ENCODE results near the gene ZBTB20. TPM values are rescaled to one million over a fixed set of nuclear protein-coding genes. Genes with fewer than 3 reads are reported as not detected.
A peak's percentile ranks its signal among the peaks of the same experiment; 100 is the strongest.

ZBTB20 gene
- polyA plus RNA-seq, 4 donors = 0.27 to 2.2 (median 1.3) TPM

- FAIRE-seq = no peak
- H3K27me3 ChIP-seq (ENCODE audit: control insufficient read depth in 3 of 3, insufficient read depth in 3 of 3, low read length in 3 of 3) = no peaks in the 10 kb centered on the region
- H3K27ac ChIP-seq (ENCODE audit: low read depth in 1 of 3, low read length in 2 of 3) = no peak overlapping the region
- H3K4me3 ChIP-seq (ENCODE audit: low read depth in 1 of 3, low read length in 3 of 3) = no peak overlapping the region
- peaks cover 0 to 3% (median 0%) of the 10 kb centered on the region in 3 donors for H3K36me3 ChIP-seq (ENCODE audit: control insufficient read depth in 3 of 3, insufficient read depth in 2 of 3, low read depth in 1 of 3, low read length in 3 of 3)
- WGBS, 3 donors = 78 to 92% (median 91%) methylated on average over 4 of the region's 4 CpGs
- no peak for DNase-seq
- no peaks in the 10 kb centered on the region for H3K9me3 ChIP-seq (ENCODE audit: control insufficient read depth in 2 of 2, insufficient read depth in 1 of 2, low read depth in 1 of 2, low read length in 1 of 2)
- H3K4me1 ChIP-seq (ENCODE audit: control insufficient read depth in 3 of 3, insufficient read depth in 2 of 3, low read depth in 1 of 3, low read length in 2 of 3) = peaks cover 0 to 4% (median 0%) of the 10 kb centered on the region in 3 donors
Observed at GRCh38 chr3:114319453-114319852, 827.6 kb downstream of the ZBTB20 start.

- 81 to 93% (median 91%) methylated on average over 5 of the region's 5 CpGs for WGBS, 3 donors
- Histone ChIP-seq H3K4me1 (ENCODE audit: control insufficient read depth in 3 of 3, insufficient read depth in 2 of 3, low read depth in 1 of 3, low read length in 2 of 3) (no peaks in the 10 kb centered on the region), H3K27me3 (ENCODE audit: control insufficient read depth in 3 of 3, insufficient read depth in 3 of 3, low read length in 3 of 3) (no peaks in the 10 kb centered on the region), H3K9me3 (ENCODE audit: control insufficient read depth in 2 of 2, insufficient read depth in 1 of 2, low read depth in 1 of 2, low read length in 1 of 2) (no peaks in the 10 kb centered on the region), H3K27ac (ENCODE audit: low read depth in 1 of 3, low read length in 2 of 3) (no peak overlapping the region), H3K36me3 (ENCODE audit: control insufficient read depth in 3 of 3, insufficient read depth in 2 of 3, low read depth in 1 of 3, low read length in 3 of 3) (peaks cover 0 to 3% (median 0%) of the 10 kb centered on the region in 3 donors), H3K4me3 (ENCODE audit: low read depth in 1 of 3, low read length in 3 of 3) (no peak overlapping the region)
- FAIRE-seq (no peak), DNase-seq (no peak)
Observed at GRCh38 chr3:114318295-114318694, 828.8 kb downstream of the ZBTB20 start.

- Histone ChIP-seq H3K36me3 (ENCODE audit: control insufficient read depth in 3 of 3, insufficient read depth in 2 of 3, low read depth in 1 of 3, low read length in 3 of 3) (peaks cover 0 to 3% (median 0%) of the 10 kb centered on the region in 3 donors), H3K27ac (ENCODE audit: low read depth in 1 of 3, low read length in 2 of 3) (no peak overlapping the region), H3K27me3 (ENCODE audit: control insufficient read depth in 3 of 3, insufficient read depth in 3 of 3, low read length in 3 of 3) (no peaks in the 10 kb centered on the region), H3K4me3 (ENCODE audit: low read depth in 1 of 3, low read length in 3 of 3) (no peak overlapping the region), H3K9me3 (ENCODE audit: control insufficient read depth in 2 of 2, insufficient read depth in 1 of 2, low read depth in 1 of 2, low read length in 1 of 2) (no peaks in the 10 kb centered on the region), H3K4me1 (ENCODE audit: control insufficient read depth in 3 of 3, insufficient read depth in 2 of 3, low read depth in 1 of 3, low read length in 2 of 3) (no peaks in the 10 kb centered on the region)
- WGBS, 3 donors = 82 to 91% (median 87%) methylated on average over 2 of the region's 2 CpGs
- DNase-seq = no peak
- FAIRE-seq = no peak
Observed at GRCh38 chr3:114314282-114314681, 832.8 kb downstream of the ZBTB20 start.

GRCh38 chr3:114313426-114313825 lies 833.7 kb downstream of the ZBTB20 start:
- H3K4me3 ChIP-seq (ENCODE audit: low read depth in 1 of 3, low read length in 3 of 3) = no peak overlapping the region
- no peaks in the 10 kb centered on the region for H3K4me1 ChIP-seq (ENCODE audit: control insufficient read depth in 3 of 3, insufficient read depth in 2 of 3, low read depth in 1 of 3, low read length in 2 of 3)
- WGBS, 3 donors = 85 to 93% (median 87%) methylated on average over 2 of the region's 2 CpGs
- no peaks in the 10 kb centered on the region for H3K9me3 ChIP-seq (ENCODE audit: control insufficient read depth in 2 of 2, insufficient read depth in 1 of 2, low read depth in 1 of 2, low read length in 1 of 2)
- no peak for FAIRE-seq
- no peaks in the 10 kb centered on the region for H3K27me3 ChIP-seq (ENCODE audit: control insufficient read depth in 3 of 3, insufficient read depth in 3 of 3, low read length in 3 of 3)
- H3K27ac ChIP-seq (ENCODE audit: low read depth in 1 of 3, low read length in 2 of 3) = no peak overlapping the region
- peaks cover 0 to 3% (median 0%) of the 10 kb centered on the region in 3 donors for H3K36me3 ChIP-seq (ENCODE audit: control insufficient read depth in 3 of 3, insufficient read depth in 2 of 3, low read depth in 1 of 3, low read length in 3 of 3)
- no peak for DNase-seq

- FAIRE-seq (no peak), DNase-seq (no peak)
- H3K36me3 ChIP-seq (ENCODE audit: control insufficient read depth in 3 of 3, insufficient read depth in 2 of 3, low read depth in 1 of 3, low read length in 3 of 3) = no peaks in the 10 kb centered on the region
- H3K27me3 ChIP-seq (ENCODE audit: control insufficient read depth in 3 of 3, insufficient read depth in 3 of 3, low read length in 3 of 3) = no peaks in the 10 kb centered on the region
- H3K27ac ChIP-seq (ENCODE audit: low read depth in 1 of 3, low read length in 2 of 3) = no peak overlapping the region
- 52 to 72% (median 66%) methylated on average over 2 of the region's 2 CpGs for WGBS, 3 donors
- H3K9me3 ChIP-seq (ENCODE audit: control insufficient read depth in 2 of 2, insufficient read depth in 1 of 2, low read depth in 1 of 2, low read length in 1 of 2) = no peaks in the 10 kb centered on the region
- H3K4me3 ChIP-seq (ENCODE audit: low read depth in 1 of 3, low read length in 3 of 3) = no peak overlapping the region
- H3K4me1 ChIP-seq (ENCODE audit: control insufficient read depth in 3 of 3, insufficient read depth in 2 of 3, low read depth in 1 of 3, low read length in 2 of 3) = no peaks in the 10 kb centered on the region
Observed at GRCh38 chr3:114310695-114311094, 836.4 kb downstream of the ZBTB20 start.

GRCh38 chr3:114308830-114309229 lies 838.3 kb downstream of the ZBTB20 start:
- Histone ChIP-seq H3K27ac (ENCODE audit: low read depth in 1 of 3, low read length in 2 of 3) (no peak overlapping the region), H3K36me3 (ENCODE audit: control insufficient read depth in 3 of 3, insufficient read depth in 2 of 3, low read depth in 1 of 3, low read length in 3 of 3) (no peaks in the 10 kb centered on the region), H3K4me1 (ENCODE audit: control insufficient read depth in 3 of 3, insufficient read depth in 2 of 3, low read depth in 1 of 3, low read length in 2 of 3) (no peaks in the 10 kb centered on the region), H3K4me3 (ENCODE audit: low read depth in 1 of 3, low read length in 3 of 3) (no peak overlapping the region), H3K9me3 (ENCODE audit: control insufficient read depth in 2 of 2, insufficient read depth in 1 of 2, low read depth in 1 of 2, low read length in 1 of 2) (no peaks in the 10 kb centered on the region), H3K27me3 (ENCODE audit: control insufficient read depth in 3 of 3, insufficient read depth in 3 of 3, low read length in 3 of 3) (no peaks in the 10 kb centered on the region)
- FAIRE-seq = no peak
- DNase-seq = no peak
- WGBS, 3 donors = 60 to 75% (median 69%) methylated on average over 5 of the region's 5 CpGs

- no peak for DNase-seq
- no peak for FAIRE-seq
- Histone ChIP-seq H3K4me3 (ENCODE audit: low read depth in 1 of 3, low read length in 3 of 3) (no peak overlapping the region), H3K27me3 (ENCODE audit: control insufficient read depth in 3 of 3, insufficient read depth in 3 of 3, low read length in 3 of 3) (no peaks in the 10 kb centered on the region), H3K36me3 (ENCODE audit: control insufficient read depth in 3 of 3, insufficient read depth in 2 of 3, low read depth in 1 of 3, low read length in 3 of 3) (no peaks in the 10 kb centered on the region), H3K27ac (ENCODE audit: low read depth in 1 of 3, low read length in 2 of 3) (no peak overlapping the region), H3K4me1 (ENCODE audit: control insufficient read depth in 3 of 3, insufficient read depth in 2 of 3, low read depth in 1 of 3, low read length in 2 of 3) (no peaks in the 10 kb centered on the region), H3K9me3 (ENCODE audit: control insufficient read depth in 2 of 2, insufficient read depth in 1 of 2, low read depth in 1 of 2, low read length in 1 of 2) (no peaks in the 10 kb centered on the region)
- 63 to 75% (median 65%) methylated on average over 2 of the region's 2 CpGs for WGBS, 3 donors
Observed at GRCh38 chr3:114308377-114308776, 838.7 kb downstream of the ZBTB20 start.

- Histone ChIP-seq H3K4me3 (ENCODE audit: low read depth in 1 of 3, low read length in 3 of 3) (no peak overlapping the region), H3K4me1 (ENCODE audit: control insufficient read depth in 3 of 3, insufficient read depth in 2 of 3, low read depth in 1 of 3, low read length in 2 of 3) (no peaks in the 10 kb centered on the region), H3K36me3 (ENCODE audit: control insufficient read depth in 3 of 3, insufficient read depth in 2 of 3, low read depth in 1 of 3, low read length in 3 of 3) (no peaks in the 10 kb centered on the region), H3K27ac (ENCODE audit: low read depth in 1 of 3, low read length in 2 of 3) (peak overlapping the region in 1 of 3 donors; percentile 26), H3K9me3 (ENCODE audit: control insufficient read depth in 2 of 2, insufficient read depth in 1 of 2, low read depth in 1 of 2, low read length in 1 of 2) (no peaks in the 10 kb centered on the region), H3K27me3 (ENCODE audit: control insufficient read depth in 3 of 3, insufficient read depth in 3 of 3, low read length in 3 of 3) (no peaks in the 10 kb centered on the region)
- FAIRE-seq (no peak), DNase-seq (no peak)
- WGBS, 3 donors = 70 to 81% (median 76%) methylated on average over 3 of the region's 3 CpGs
Observed at GRCh38 chr3:114307832-114308231, 839.3 kb downstream of the ZBTB20 start.

- 67 to 74% (median 67%) methylated on average over 8 of the region's 8 CpGs for WGBS, 3 donors
- H3K27ac ChIP-seq (ENCODE audit: low read depth in 1 of 3, low read length in 2 of 3) = peak overlapping the region in 1 of 3 donors; percentile 70
- H3K4me1 ChIP-seq (ENCODE audit: control insufficient read depth in 3 of 3, insufficient read depth in 2 of 3, low read depth in 1 of 3, low read length in 2 of 3) = no peaks in the 10 kb centered on the region
- no peak for FAIRE-seq
- no peak overlapping the region for H3K4me3 ChIP-seq (ENCODE audit: low read depth in 1 of 3, low read length in 3 of 3)
- H3K27me3 ChIP-seq (ENCODE audit: control insufficient read depth in 3 of 3, insufficient read depth in 3 of 3, low read length in 3 of 3) = no peaks in the 10 kb centered on the region
- DNase-seq = peak in 1 of 2 donors; percentile 27
- no peaks in the 10 kb centered on the region for H3K9me3 ChIP-seq (ENCODE audit: control insufficient read depth in 2 of 2, insufficient read depth in 1 of 2, low read depth in 1 of 2, low read length in 1 of 2)
- no peaks in the 10 kb centered on the region for H3K36me3 ChIP-seq (ENCODE audit: control insufficient read depth in 3 of 3, insufficient read depth in 2 of 3, low read depth in 1 of 3, low read length in 3 of 3)
Observed at GRCh38 chr3:114307222-114307830, 839.8 kb downstream of the ZBTB20 start.
